Raji (cell line): Measurements from ENCODE around the gene LY6G6D.

Experiments used
- POLR2A ChIP-seq: IDR thresholded peaks from 2 replicates; pipeline ENCODE4 v1.6.1; 2011; ENCODE audit warnings: low read depth, low read length, control low read depth; ENCODE audit not compliant: insufficient read depth

The LY6G6D gene

DNA sequence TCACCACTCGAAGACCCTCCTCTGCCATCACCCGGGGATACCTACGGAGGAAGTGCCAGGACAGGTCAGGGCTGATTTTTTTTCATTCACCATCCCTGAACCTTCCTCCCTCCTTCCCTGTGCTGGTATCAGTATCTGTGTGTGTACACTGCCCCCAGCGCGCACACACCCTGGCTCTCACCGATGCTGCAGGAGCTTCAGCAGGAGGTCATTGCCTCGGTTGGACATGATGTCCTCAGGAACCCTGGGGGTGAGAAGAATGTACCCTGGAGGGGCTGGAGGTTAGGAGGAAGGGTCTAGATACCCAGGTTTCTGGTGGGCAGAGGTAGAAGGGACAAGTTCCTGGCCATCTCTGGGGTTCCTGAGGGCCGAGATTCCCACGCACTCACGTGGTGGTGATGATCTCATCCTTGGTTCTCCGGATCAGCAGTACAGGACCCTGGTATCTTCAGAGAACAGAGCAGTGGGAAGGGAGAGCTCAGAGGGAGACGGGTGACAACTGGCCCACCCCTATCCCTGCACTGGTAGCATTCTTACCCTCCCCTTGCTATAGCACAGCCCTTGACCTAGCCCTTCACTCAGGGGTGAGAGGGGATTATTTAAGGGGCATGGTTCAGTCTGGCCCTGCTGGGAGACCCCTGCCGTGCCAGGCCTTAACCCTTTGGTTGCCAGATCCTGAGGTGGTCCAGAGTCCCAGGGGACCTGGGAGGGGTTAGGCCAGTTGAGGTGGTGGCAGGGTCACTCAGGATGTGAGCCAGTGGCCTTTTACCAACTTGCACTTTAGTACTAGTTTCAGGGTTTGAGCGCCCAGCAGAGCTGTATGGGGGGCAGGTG, 27.1 kb upstream of the LY6G6D start:
- TF ChIP-seq POLR2A = no peak

GRCh38 chr6:31689249-31690110, 25.7 kb upstream of the LY6G6D start:
- no peak for TF ChIP-seq POLR2A

DNA sequence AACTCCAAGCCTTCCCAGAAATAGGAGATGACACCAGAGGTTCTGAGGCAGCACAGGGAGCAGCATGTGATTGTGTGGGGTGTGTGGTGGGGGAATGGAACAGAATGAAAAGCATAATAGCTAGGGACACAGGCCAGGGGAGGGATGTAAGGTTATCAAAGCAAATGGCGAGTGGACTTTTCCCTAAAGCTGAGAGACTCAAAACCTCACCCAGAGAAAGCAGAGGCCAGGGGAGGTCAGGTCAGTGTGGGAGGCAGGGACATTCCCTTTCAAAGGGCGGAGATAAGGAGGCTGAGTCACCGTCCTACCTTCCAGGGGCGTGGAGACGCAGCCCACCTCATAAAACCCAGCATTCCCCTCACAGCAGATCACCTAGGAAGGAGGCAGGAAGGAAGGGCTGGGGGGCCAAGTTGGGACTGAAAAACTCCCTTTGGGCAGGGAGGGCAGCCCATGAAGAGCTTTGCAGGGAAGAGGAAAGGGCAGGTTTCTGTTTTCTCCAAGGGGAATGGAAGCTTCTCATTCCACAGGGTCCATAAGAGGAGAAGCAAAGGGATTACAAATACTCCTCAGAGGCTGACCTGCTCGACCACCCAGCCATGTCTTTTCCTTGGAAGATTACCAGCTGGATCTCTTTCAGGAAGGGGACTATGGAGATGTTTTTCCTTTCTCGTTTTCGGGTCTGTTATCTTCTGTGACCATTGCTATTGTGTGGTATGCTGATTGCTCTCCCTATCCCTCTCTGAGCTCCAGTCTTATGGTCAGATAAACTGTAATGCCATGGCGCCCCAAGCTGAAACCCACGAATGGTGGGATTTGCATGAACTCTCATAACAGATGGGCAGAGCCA, 24.7 kb upstream of the LY6G6D start:
- TF ChIP-seq POLR2A = no peak

DNA sequence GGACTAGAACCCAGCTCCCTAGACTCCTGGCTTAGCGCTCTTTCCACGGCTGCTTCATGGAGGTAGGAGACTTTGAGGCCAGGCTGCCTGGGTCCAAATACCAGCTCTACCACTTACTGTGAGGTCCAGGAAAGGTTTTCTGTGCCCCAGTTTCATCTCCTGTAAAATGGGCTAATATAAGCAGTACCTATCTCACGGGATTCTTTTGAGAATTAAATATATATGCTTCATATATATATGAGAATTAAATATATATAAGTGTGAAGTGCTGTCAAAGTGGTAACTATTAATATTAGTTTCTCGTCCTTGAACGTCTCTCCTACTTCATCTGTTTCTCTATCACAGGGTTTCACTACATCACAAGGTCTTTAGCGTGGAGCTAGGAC, 24.1 kb upstream of the LY6G6D start:
- TF ChIP-seq POLR2A = no peak

GRCh38 chr6:31691564-31692108, 23.5 kb upstream of the LY6G6D start:
- no peak for TF ChIP-seq POLR2A

GRCh38 chr6:31692353-31692752, 22.8 kb upstream of the LY6G6D start:
- no peak for TF ChIP-seq POLR2A

GRCh38 chr6:31692886-31693285, 22.3 kb upstream of the LY6G6D start:
- no peak for TF ChIP-seq POLR2A

DNA sequence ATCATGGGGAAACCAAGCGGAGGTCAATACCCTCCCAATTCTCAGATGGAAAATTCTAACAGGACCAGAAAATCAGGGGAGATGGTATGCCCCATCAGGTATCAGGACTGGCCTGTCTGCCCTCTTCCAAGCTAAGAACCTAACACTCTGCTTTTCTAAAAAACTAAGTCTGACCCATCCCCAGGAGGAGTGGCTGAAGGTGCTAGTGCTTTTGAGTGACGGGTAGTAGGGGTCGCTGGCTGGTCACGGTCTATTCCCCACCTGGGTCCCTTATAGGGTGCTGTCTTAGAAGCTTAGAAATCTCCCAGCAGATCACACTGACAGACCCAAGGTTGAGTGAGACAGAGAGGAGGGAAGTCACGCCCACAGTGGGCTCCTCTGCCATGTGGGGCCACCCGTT, 21.6 kb upstream of the LY6G6D start:
- no peak for TF ChIP-seq POLR2A

- no peak for TF ChIP-seq POLR2A
Measured at GRCh38 chr6:31697555-31697954, 17.6 kb upstream of the LY6G6D start.

GRCh38 chr6:31700740-31701401, 14.3 kb upstream of the LY6G6D start:
- TF ChIP-seq POLR2A = no peak

DNA sequence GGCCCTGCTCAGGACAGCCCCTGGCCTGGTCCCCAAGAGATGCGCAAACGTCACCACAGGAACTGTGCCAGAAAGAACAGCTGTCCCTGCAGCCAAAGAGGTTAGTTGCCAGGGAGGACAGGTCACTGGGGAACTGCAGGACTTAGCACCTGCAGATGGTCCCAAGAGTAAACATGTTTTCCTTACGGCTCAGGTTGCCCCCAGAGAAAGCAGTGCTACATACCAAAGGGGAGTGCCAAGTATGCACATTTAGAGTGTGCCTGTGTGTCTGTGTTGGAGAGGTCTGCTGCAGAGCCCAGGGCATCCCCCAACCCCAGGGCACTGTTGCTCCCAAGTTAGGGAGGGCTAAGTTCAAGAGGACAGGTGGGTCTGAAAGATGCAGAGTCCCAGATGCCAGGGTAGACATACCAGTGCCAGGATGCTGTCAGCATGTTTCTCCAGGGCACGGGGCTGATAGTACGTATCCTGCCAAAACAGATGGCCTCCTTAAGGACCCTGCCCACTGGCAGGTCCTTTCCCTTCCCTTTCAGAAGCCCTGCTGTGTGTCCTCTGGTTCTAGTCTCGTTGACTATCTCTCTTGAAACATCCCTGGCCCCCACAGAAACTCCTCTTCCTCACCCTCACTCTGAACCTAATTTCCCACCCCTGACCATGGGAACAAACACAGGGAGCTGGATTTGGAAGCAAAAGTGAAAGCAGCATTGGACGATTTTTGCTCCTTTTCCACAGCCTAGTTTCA, 13.3 kb upstream of the LY6G6D start:
- no peak for TF ChIP-seq POLR2A

DNA sequence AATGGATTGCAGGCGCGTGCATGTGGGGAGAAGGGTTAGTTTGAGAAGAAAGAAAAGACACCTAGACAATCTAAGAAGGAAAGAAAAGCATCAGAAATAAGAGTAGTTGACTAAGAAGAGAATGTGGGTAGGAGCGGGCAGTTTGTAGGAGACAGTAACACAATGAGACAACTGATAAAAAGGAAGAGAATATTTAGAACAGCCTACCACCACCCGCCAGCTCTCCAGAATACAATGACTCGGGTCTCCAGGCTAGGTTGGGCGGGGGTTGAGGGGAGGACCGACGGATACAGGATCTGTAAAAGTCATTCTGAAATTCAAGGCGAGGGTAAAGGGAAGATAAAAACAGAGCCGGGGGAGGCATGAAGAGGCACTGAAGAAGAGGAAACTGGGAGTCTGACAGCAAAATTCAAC, 12.7 kb upstream of the LY6G6D start:
- no peak for TF ChIP-seq POLR2A

GRCh38 chr6:31702819-31703716, 12.1 kb upstream of the LY6G6D start, which contains the start of gene ABHD16A:
ABHD16A (minus strand) TSS chr6:31703324; CDS start chr6:31703281, 43 bp downstream.
- TF ChIP-seq POLR2A = peak; percentile 87
